Fibroblast of lung (primary cell): ENCODE data around the gene SBK3.

Experiments
- CTCF ChIP-seq, 2 donors: IDR thresholded peaks in 1 of 2; conservative IDR thresholded peaks in 1 of 2; 1 replicate in 1 of 2; 2 replicates in 1 of 2; pipeline ENCODE4 v1.5.1; 2011 to 2012; ENCODE audit warnings: low read length in 2 of 2, control low read depth in 1 of 2, inconsistent platforms in 1 of 2, low read depth in 1 of 2, mild to moderate bottlenecking in 1 of 2
- EZH2 ChIP-seq: IDR thresholded peaks from 2 replicates; pipeline ENCODE4 v1.5.1; 2012; ENCODE audit warnings: low read length, control low read depth, mild to moderate bottlenecking; ENCODE audit errors: missing control alignments

GRCh38 chr19:55526216-55527196 is 18.8 kb downstream of the SBK3 start:
- no peak for TF ChIP-seq CTCF (conservative IDR thresholded peaks at IDR 0.05 in 1 of 2, IDR thresholded peaks at IDR 0.05 in 1 of 2; ENCODE audit: low read depth in 1 of 2, low read length in 2 of 2)
- TF ChIP-seq EZH2 = no peak
